SK-N-SH (cell line): ENCODE results near the gene TCF15. TPM values are rescaled to one million over a fixed set of nuclear protein-coding genes. Genes with fewer than 3 reads are reported as not detected.
"Not testable (repeated sequence)": the region's sequence is repeated elsewhere in the genome, so short reads cannot be mapped to it uniquely, and the experiment has no call there.

ENCODE experiments used
- CTCF ChIA-PET: fragments of 300-600, 350-600 bp; formaldehyde crosslinking; extraction: SDS; loops from one replicate; lab custom pipeline; 2021; lab: Yijun Ruan, JAX
- POLR2A ChIA-PET: fragments of 350-600 bp; sonication (Branson Sonifier 250); formaldehyde crosslinking; extraction: SDS; loops from one replicate; lab custom pipeline; 2020; ENCODE audit warnings: antibody characterized with exemption, inconsistent platforms; lab: Yijun Ruan, JAX
- DNase-seq: peaks from one replicate; pipeline ENCODE4 v3.0.0; 2012
- H2AFZ ChIP-seq: fragments of 200-600 bp; sonication (generic); 2 replicates; pipeline ENCODE4 v1.8.1; 2016; ENCODE audit warnings: antibody characterized with exemption, mild to moderate bottlenecking, low read depth
- H3F3A ChIP-seq: fragments of 200-600 bp; sonication (generic); replicated peaks from 2 replicates; pipeline ENCODE3; 2016; ENCODE audit warnings: antibody characterized with exemption, mild to moderate bottlenecking; ENCODE audit not compliant: insufficient read depth
- H3K27ac ChIP-seq, 2 experiments: fragments of 200-500 bp in 1 of 2; fragments of 200-600 bp in 1 of 2; sonication (Bioruptor generic) in 1 of 2; sonication (generic), shearing (Covaris generic) in 1 of 2; 2 replicates each; pipeline versions ENCODE4 v1.5.1 to v1.6.1; 2014 to 2016; ENCODE audit warnings: low read depth in 2 of 2, inconsistent platforms in 1 of 2, low read length in 1 of 2, mild to moderate bottlenecking in 1 of 2, mixed read lengths in 1 of 2
- H3K27me3 ChIP-seq: fragments of 200-600 bp; sonication (generic), shearing (Covaris generic); 2 replicates; pipeline ENCODE4 v1.6.1; 2016; ENCODE audit warnings: mixed run types; ENCODE audit not compliant: insufficient read depth
- H3K36me3 ChIP-seq, 2 experiments: fragments of 200-500 bp in 1 of 2; fragments of 200-600 bp in 1 of 2; sonication (Bioruptor generic) in 1 of 2; sonication (generic) in 1 of 2; replicated peaks in 1 of 2; 2 replicates each; pipeline versions ENCODE3 to v1.5.1; 2014 to 2016; ENCODE audit warnings: low read length in 1 of 2, mild to moderate bottlenecking in 1 of 2; ENCODE audit not compliant: insufficient read depth in 2 of 2, control insufficient read depth in 1 of 2
- H3K4me1 ChIP-seq, 2 experiments: fragments of 200-500 bp in 1 of 2; fragments of 200-600 bp in 1 of 2; sonication (Bioruptor generic) in 1 of 2; sonication (generic), shearing (Covaris generic) in 1 of 2; 2 replicates each; pipeline versions ENCODE4 v1.5.1 to v1.6.1; 2014 to 2016; ENCODE audit warnings: low read depth in 1 of 2, low read length in 1 of 2, mixed run types in 1 of 2; ENCODE audit not compliant: insufficient read depth in 2 of 2, control insufficient read depth in 1 of 2
- H3K4me2 ChIP-seq: fragments of 200-600 bp; sonication (generic), shearing (Covaris generic); 2 replicates; pipeline ENCODE4 v1.6.1; 2017; ENCODE audit warnings: mixed run types
- H3K4me3 ChIP-seq, 2 experiments: fragments of 200-500 bp in 1 of 2; fragments of 200-600 bp in 1 of 2; sonication (Bioruptor generic) in 1 of 2; sonication (generic), shearing (Covaris generic) in 1 of 2; 2 replicates each; pipeline versions ENCODE4 v1.5.1 to v1.8.1; 2014 to 2016; ENCODE audit warnings: low read depth in 2 of 2, inconsistent platforms in 1 of 2, low read length in 1 of 2, mild to moderate bottlenecking in 1 of 2, mixed read lengths in 1 of 2, moderate library complexity in 1 of 2
- H3K79me2 ChIP-seq: fragments of 200-600 bp; sonication (generic); 2 replicates; pipeline ENCODE4 v1.8.1; 2017; ENCODE audit warnings: mild to moderate bottlenecking; ENCODE audit not compliant: insufficient read depth
- H3K9ac ChIP-seq: fragments of 200-600 bp; sonication (generic); 2 replicates; pipeline ENCODE4 v1.6.1; 2017; ENCODE audit warnings: mixed run types
- H3K9me2 ChIP-seq: fragments of 200-600 bp; sonication (generic); 2 replicates; pipeline ENCODE4 v1.6.1; 2017; ENCODE audit warnings: mixed run types
- H3K9me3 ChIP-seq: fragments of 200-600 bp; sonication (generic); 2 replicates; pipeline ENCODE4 v1.6.1; 2017; ENCODE audit warnings: mixed run types, mild to moderate bottlenecking, moderate library complexity
- H4K20me1 ChIP-seq: fragments of 200-600 bp; sonication (generic); 2 replicates; pipeline ENCODE4 v1.6.1; 2017; ENCODE audit warnings: mild to moderate bottlenecking, mixed run types; ENCODE audit not compliant: insufficient read depth
- EZH2phosphoT487 ChIP-seq: fragments of 200-600 bp; sonication (generic); IDR thresholded peaks from 2 replicates; pipeline ENCODE4 v1.6.1; 2017; ENCODE audit warnings: low read depth, mixed run types, mild to moderate bottlenecking, antibody characterized with exemption, moderate library complexity, borderline replicate concordance
- PBX3 ChIP-seq: IDR thresholded peaks from 2 replicates; pipeline ENCODE4; 2012
- WGBS: methylation state at CpG from one replicate; pipeline ENCODE4 v1.1.6; 2017; ENCODE audit warnings: low lambda C conversion rate; 5-methylcytosine and 5-hydroxymethylcytosine counted together
- polyA plus RNA-seq, 3 experiments: library from polyadenylated mRNA; depleted of rRNA; stranded (reverse); fragments of >200 nt; gene quantifications; 2 replicates each; pipeline ENCODE4 v1.2.3, GENCODE V29; 2012
- TF ChIP-seq, protein P1 (sequence below): fragments of 200-600 bp; sonication (generic); IDR thresholded peaks from 2 replicates; pipeline ENCODE4 v1.6.1; 2017; ENCODE audit warnings: antibody characterized with exemption, mild to moderate bottlenecking, moderate library complexity

TCF15 gene
- polyA plus RNA-seq, 1 of the 3 experiments (the other 2 are of a cell fraction), result not detected

- H3F3A ChIP-seq, result no peaks in the 10 kb centered on the region
- H3K4me2 ChIP-seq, result no peak overlapping the region
- H4K20me1 ChIP-seq, result no peaks in the 10 kb centered on the region
- H3K27ac ChIP-seq, result no peak overlapping the region
- H3K4me3 ChIP-seq, result no peak overlapping the region
- peaks cover 7% of the 10 kb centered on the region; the same call in 1 of the 2 replicates for H3K27me3 ChIP-seq
- H3K4me1 ChIP-seq, result no peaks in the 10 kb centered on the region
- CTCF ChIA-PET, result interaction anchor here (5.2 kb wide), 1 partner anchor 63 kb away, joined by 22 read pairs; no protein-coding TSS in a partner anchor
- WGBS, result 39% methylated on average over 5 of the region's 5 CpGs
- no peaks in the 10 kb centered on the region for H3K79me2 ChIP-seq
- TF ChIP-seq EZH2phosphoT487, result no peak
- no peaks in the 10 kb centered on the region for H3K9me2 ChIP-seq
- H3K9me3 ChIP-seq, result no peaks in the 10 kb centered on the region
- H2AFZ ChIP-seq, result no peak overlapping the region
- POLR2A ChIA-PET, result no interaction called here
- H3K36me3 ChIP-seq, result no peaks in the 10 kb centered on the region
- no peak overlapping the region for H3K9ac ChIP-seq
- DNase-seq, result no peak
Observed at GRCh38 chr20:582204-582603, 27.9 kb downstream of the TCF15 start.

- H3K27ac ChIP-seq, POLR2A ChIA-PET, H3F3A ChIP-seq, H3K9ac ChIP-seq, H3K9me3 ChIP-seq, DNase-seq, H3K9me2 ChIP-seq, H3K36me3 ChIP-seq, H2AFZ ChIP-seq, H3K79me2 ChIP-seq, H3K4me2 ChIP-seq, H4K20me1 ChIP-seq, H3K4me3 ChIP-seq, H3K4me1 ChIP-seq, H3K27me3 ChIP-seq: not testable (repeated sequence)
- CTCF ChIA-PET, result interaction anchor here (1.5 to 5.2 kb wide), 4 partner anchors 16 to 67 kb away, joined by 3 to 22 read pairs (median 14); no protein-coding TSS in a partner anchor
- 51% methylated on average over 8 of the region's 8 CpGs for WGBS
Observed at GRCh38 chr20:578940-579690, 31.0 kb downstream of the TCF15 start.

DNA sequence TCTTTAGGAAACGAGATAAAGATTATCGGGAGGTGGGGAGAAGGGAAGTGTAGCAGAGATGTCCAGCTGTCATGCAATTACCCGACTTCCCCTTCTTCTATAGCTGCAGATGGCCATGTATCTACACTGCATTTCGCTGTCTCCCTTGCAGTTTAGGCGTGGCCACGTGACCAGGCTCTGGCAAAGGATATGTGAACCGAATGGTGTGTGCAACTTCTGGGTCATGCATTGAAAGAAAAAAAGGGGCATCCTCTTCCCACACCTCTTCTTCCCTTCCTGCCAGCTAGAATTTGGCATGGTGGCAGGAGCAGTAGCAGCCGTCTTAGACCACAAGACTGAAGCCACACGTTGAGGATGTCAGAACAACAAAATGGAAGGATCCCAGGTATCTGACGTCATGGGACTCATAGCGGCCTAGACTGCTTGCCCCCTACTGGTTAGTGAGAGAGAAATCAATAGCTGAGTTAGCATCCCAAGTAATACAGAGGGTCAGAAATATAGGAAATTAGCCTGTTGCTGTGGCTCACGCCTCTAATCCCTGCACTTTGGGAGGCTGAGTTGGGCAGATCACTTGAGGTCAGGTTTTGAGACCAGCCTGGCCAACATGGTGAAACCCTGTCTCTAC, 32.8 kb downstream of the TCF15 start:
- TF ChIP-seq, protein P1, sequence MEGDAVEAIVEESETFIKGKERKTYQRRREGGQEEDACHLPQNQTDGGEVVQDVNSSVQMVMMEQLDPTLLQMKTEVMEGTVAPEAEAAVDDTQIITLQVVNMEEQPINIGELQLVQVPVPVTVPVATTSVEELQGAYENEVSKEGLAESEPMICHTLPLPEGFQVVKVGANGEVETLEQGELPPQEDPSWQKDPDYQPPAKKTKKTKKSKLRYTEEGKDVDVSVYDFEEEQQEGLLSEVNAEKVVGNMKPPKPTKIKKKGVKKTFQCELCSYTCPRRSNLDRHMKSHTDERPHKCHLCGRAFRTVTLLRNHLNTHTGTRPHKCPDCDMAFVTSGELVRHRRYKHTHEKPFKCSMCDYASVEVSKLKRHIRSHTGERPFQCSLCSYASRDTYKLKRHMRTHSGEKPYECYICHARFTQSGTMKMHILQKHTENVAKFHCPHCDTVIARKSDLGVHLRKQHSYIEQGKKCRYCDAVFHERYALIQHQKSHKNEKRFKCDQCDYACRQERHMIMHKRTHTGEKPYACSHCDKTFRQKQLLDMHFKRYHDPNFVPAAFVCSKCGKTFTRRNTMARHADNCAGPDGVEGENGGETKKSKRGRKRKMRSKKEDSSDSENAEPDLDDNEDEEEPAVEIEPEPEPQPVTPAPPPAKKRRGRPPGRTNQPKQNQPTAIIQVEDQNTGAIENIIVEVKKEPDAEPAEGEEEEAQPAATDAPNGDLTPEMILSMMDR, result peak; percentile 27; the same call in 1 of the 2 replicates
- TF ChIP-seq PBX3, result no peak
- H3K4me2 ChIP-seq, result no peak overlapping the region
- H4K20me1 ChIP-seq, result no peaks in the 10 kb centered on the region
- H3K79me2 ChIP-seq, result no peaks in the 10 kb centered on the region
- H3K9ac ChIP-seq, result no peak overlapping the region
- no peak overlapping the region for H3K27ac ChIP-seq
- H3F3A ChIP-seq, result no peaks in the 10 kb centered on the region
- H3K36me3 ChIP-seq, result no peaks in the 10 kb centered on the region
- H3K27me3 ChIP-seq, result peaks cover 17% of the 10 kb centered on the region; the same call in 1 of the 2 replicates
- no peaks in the 10 kb centered on the region for H3K9me3 ChIP-seq
- no peak for DNase-seq
- WGBS, result 54% methylated on average over 12 of the region's 12 CpGs
- H2AFZ ChIP-seq, result no peak overlapping the region
- ChIA-PET POLR2A (no interaction called here), CTCF (interaction anchor here (0.5 to 3.9 kb wide), 10 partner anchors 8 to 1064 kb away, joined by 3 to 15 read pairs (median 3); no protein-coding TSS in a partner anchor)
- H3K4me3 ChIP-seq, result no peak overlapping the region
- H3K4me1 ChIP-seq, result no peaks in the 10 kb centered on the region; a peak in 1 of 4 replicates
- no peaks in the 10 kb centered on the region for H3K9me2 ChIP-seq
